Natural killer cell (primary cell): ENCODE measurements around the gene COL19A1. TPM values are rescaled to one million over a fixed set of nuclear protein-coding genes. Genes with fewer than 3 reads are reported as not detected.

Experiments used
- ATAC-seq, 3 donors: fragments of 150-1000 bp in 2 of 3; fragments of 200-7000 bp in 1 of 3; cut with Tn5 transposase; 1 replicate in 1 of 3; 2 replicates in 2 of 3; pipeline ENCODE4 v1.10.0; 2021; ENCODE audit warnings: mild to moderate bottlenecking in 2 of 3, moderate library complexity in 2 of 3
- DNase-seq, 2 donors: peaks; one replicate each; pipeline versions ENCODE4 v3.0.0 to v3.0.0-alpha.2; 2013 to 2021; ENCODE audit warnings: mixed read lengths in 1 of 2
- H3K27ac ChIP-seq: one replicate; pipeline ENCODE4 v1.5.1; 2013; ENCODE audit warnings: mild to moderate bottlenecking, low read length
- H3K27me3 ChIP-seq: one replicate; pipeline ENCODE4 v1.6.1; 2013; ENCODE audit warnings: low read length; ENCODE audit not compliant: control insufficient read depth, insufficient read depth
- H3K36me3 ChIP-seq: one replicate; pipeline ENCODE4 v1.6.1; 2013; ENCODE audit warnings: low read length; ENCODE audit not compliant: control insufficient read depth, insufficient read depth
- H3K4me1 ChIP-seq: one replicate; pipeline ENCODE4 v1.6.1; 2013; ENCODE audit warnings: low read length; ENCODE audit not compliant: control insufficient read depth, insufficient read depth
- H3K4me3 ChIP-seq: one replicate; pipeline ENCODE4 v1.5.1; 2013; ENCODE audit warnings: low read length
- H3K9me3 ChIP-seq: one replicate; pipeline ENCODE4 v1.6.1; 2013; ENCODE audit warnings: low read length; ENCODE audit not compliant: control insufficient read depth, insufficient read depth
- H3K27ac Mint-ChIP-seq, 2 donors: one replicate each; pipeline ENCODE4 v1.8.0; 2022; ENCODE audit warnings: mild to moderate bottlenecking in 2 of 2, mixed read lengths in 2 of 2, moderate library complexity in 1 of 2
- H3K27me3 Mint-ChIP-seq, 2 donors: one replicate each; pipeline ENCODE4 v1.8.0; 2022; ENCODE audit warnings: low read depth in 2 of 2, mixed read lengths in 2 of 2
- H3K36me3 Mint-ChIP-seq: one replicate; pipeline ENCODE4 v1.8.0; 2022; ENCODE audit warnings: mixed read lengths
- H3K4me1 Mint-ChIP-seq, 2 donors: one replicate each; pipeline ENCODE4 v1.8.0; 2022; ENCODE audit warnings: mixed read lengths in 2 of 2
- H3K4me3 Mint-ChIP-seq: one replicate; pipeline ENCODE4 v1.8.0; 2022; ENCODE audit warnings: mild to moderate bottlenecking, moderate library complexity, mixed read lengths
- H3K9me3 Mint-ChIP-seq, 2 donors: one replicate each; pipeline ENCODE4 v1.8.0; 2022; ENCODE audit warnings: mixed read lengths in 2 of 2
- CTCF ChIP-seq: fragments of 200-600 bp; IDR thresholded peaks from one replicate; pipeline ENCODE4 v1.8.0; 2022; ENCODE audit warnings: antibody characterized with exemption
- WGBS: methylation state at CpG from one replicate; pipeline ENCODE4 v1.1.7; 2013; ENCODE audit warnings: missing lambda C conversion rate; ENCODE audit not compliant: insufficient coverage; 5-methylcytosine and 5-hydroxymethylcytosine counted together
- intact Hi-C: fragments of 100-400 bp; cut with micrococcal nuclease; formaldehyde crosslinking; loops from one replicate; pipeline ENCODE4 v1.14.2; 2022
- total RNA-seq, 4 donors: library from RNA; stranded (reverse); fragments of 120-200 nt in 1 of 4; gene quantifications; one replicate each; pipeline versions ENCODE4 v1.2.3 to v1.2.4, GENCODE V29; 2013 to 2022

Gene COL19A1
- total RNA-seq, 3 donors from 2014 or later (not counting 1 experiment from before 2014, with no cell fraction given) = 0.07 to 0.33 (median 0.18) TPM

DNA sequence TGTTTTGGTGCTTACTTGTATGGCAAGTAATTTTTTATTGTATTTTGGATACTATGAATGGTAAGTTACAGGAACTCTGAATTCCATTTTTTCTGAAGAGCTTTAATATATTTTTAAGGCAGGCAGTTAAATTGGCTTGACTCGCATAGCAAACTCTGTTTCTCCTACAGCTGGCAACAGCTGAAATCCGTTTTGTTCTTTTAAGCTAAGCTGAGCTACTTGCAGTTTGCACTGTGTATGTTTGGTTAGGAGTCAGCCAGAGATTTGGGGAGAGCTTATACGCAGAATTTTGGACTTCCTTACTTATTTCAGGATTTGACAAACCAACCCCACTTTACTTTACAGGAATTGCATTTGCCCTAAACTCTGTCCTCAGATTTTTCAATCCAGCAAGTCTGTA, 179.1 kb downstream of the COL19A1 start:
- TF ChIP-seq CTCF = no peak
- Mint-ChIP-seq H3K36me3 (no peaks in the 10 kb centered on the region), H3K9me3 (peaks cover 3 to 4% of the 10 kb centered on the region in 2 donors), H3K27ac (no peak overlapping the region), H3K4me3 (no peak overlapping the region), H3K4me1 (no peaks in the 10 kb centered on the region), H3K27me3 (no peaks in the 10 kb centered on the region)
- ATAC-seq (no peak), DNase-seq (no peak)
- intact Hi-C loops = no loop called here
- 79% methylated on average over 3 of the region's 3 CpGs for WGBS
- no peak overlapping the region for H3K4me3 ChIP-seq
- no peak overlapping the region for H3K27ac ChIP-seq
- no peaks in the 10 kb centered on the region for H3K9me3 ChIP-seq
- no peaks in the 10 kb centered on the region for H3K36me3 ChIP-seq
- H3K27me3 ChIP-seq = no peaks in the 10 kb centered on the region
- no peaks in the 10 kb centered on the region for H3K4me1 ChIP-seq

DNA sequence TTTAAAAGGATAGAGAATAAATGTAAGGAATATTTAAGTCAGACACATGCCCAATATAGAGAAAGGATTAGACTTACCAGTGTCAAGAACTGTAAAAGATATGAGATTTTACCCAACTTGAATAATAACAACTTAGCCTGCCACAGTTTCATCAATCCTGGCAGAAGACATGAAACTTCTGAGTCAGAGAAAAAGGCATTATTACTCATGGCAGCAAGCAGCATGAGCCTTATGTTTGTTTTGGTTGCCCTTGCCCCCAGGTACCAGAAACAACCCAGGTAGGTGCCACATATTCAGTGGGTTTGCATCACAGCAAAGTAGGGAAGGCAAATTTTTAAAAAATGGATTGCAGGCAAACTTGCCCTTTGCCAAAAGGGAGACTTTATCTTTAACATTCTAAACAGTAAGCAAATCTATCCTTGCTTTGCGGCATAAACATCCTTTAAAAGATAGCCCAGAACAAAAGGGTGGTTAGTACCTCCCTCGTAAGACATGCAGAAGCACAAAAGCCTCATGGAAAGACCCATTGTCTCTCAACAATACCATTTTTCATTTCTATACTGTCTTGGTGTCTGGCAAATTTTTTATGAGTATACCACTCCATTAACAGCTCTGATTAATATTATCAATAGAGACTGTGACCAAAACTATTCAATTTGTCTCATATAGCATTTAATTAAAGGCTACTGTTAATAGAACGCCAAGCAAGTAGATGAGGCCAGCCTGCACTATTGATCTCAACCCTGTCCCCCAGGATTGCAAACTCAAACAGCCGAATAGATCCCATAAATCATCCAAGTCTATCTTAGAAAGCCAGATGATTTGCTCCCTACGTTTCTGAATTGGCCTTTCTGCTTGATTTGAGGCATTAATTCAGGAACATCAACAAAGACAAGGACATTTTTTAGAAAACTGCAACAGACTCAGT, 185.1 kb downstream of the COL19A1 start:
- Histone ChIP-seq H3K4me3 (no peak overlapping the region), H3K4me1 (no peaks in the 10 kb centered on the region), H3K36me3 (no peaks in the 10 kb centered on the region), H3K27me3 (no peaks in the 10 kb centered on the region), H3K9me3 (no peaks in the 10 kb centered on the region), H3K27ac (no peak overlapping the region)
- no peak for DNase-seq
- peaks cover 7% of the 10 kb centered on the region for H3K36me3 Mint-ChIP-seq
- intact Hi-C loops = no loop called here
- no peak overlapping the region for H3K27ac Mint-ChIP-seq
- 82% methylated on average over 5 of the region's 5 CpGs for WGBS
- H3K4me3 Mint-ChIP-seq = no peak overlapping the region
- no peaks in the 10 kb centered on the region for H3K27me3 Mint-ChIP-seq
- peaks cover 3% of the 10 kb centered on the region in 2 donors for H3K9me3 Mint-ChIP-seq
- H3K4me1 Mint-ChIP-seq = no peaks in the 10 kb centered on the region
- ATAC-seq = no peak
- TF ChIP-seq CTCF = no peak

- Mint-ChIP-seq H3K4me3 (no peak overlapping the region), H3K36me3 (peaks cover 7% of the 10 kb centered on the region), H3K27me3 (no peaks in the 10 kb centered on the region), H3K9me3 (peaks cover 6 to 7% of the 10 kb centered on the region in 2 donors), H3K4me1 (no peaks in the 10 kb centered on the region), H3K27ac (no peak overlapping the region)
- H3K4me3 ChIP-seq = no peak overlapping the region
- no peak overlapping the region for H3K27ac ChIP-seq
- 71% methylated on average over 2 of the region's 2 CpGs for WGBS
- no peak for TF ChIP-seq CTCF
- no peaks in the 10 kb centered on the region for H3K27me3 ChIP-seq
- intact Hi-C loops = no loop called here
- H3K9me3 ChIP-seq = no peaks in the 10 kb centered on the region
- DNase-seq (no peak), ATAC-seq (no peak)
- H3K4me1 ChIP-seq = no peaks in the 10 kb centered on the region
- no peaks in the 10 kb centered on the region for H3K36me3 ChIP-seq
Measured at GRCh38 chr6:70059039-70059719, 192.8 kb downstream of the COL19A1 start.
